ENCODE measurements around the gene CD9.

Gene CD9

GRCh38 chr12:6266971-6267721 is 66.9 kb downstream of the CD9 start:
- DNase-seq (ENCODE audit: low read depth) = no peak
- no peak overlapping the region for H3K4me3 ChIP-seq (ENCODE audit: low read depth, low read length)
- no peak for TF ChIP-seq CTCF (conservative IDR thresholded peaks at IDR 0.05; ENCODE audit: low read depth, low read length)

GRCh38 chr12:6268484-6269157 is 68.4 kb downstream of the CD9 start:
- H3K4me3 ChIP-seq (ENCODE audit: low read depth, low read length) = no peak overlapping the region
- no peak for TF ChIP-seq CTCF (conservative IDR thresholded peaks at IDR 0.05; ENCODE audit: low read depth, low read length)
- DNase-seq (ENCODE audit: low read depth) = no peak

- DNase-seq (ENCODE audit: low read depth) = no peak
- no peak overlapping the region for H3K4me3 ChIP-seq (ENCODE audit: low read depth, low read length)
- no peak for TF ChIP-seq CTCF (conservative IDR thresholded peaks at IDR 0.05; ENCODE audit: low read depth, low read length)
Measured at GRCh38 chr12:6269986-6270385, 69.8 kb downstream of the CD9 start.

- DNase-seq (ENCODE audit: low read depth) = no peak
- TF ChIP-seq CTCF (conservative IDR thresholded peaks at IDR 0.05; ENCODE audit: low read depth, low read length) = no peak
- H3K4me3 ChIP-seq (ENCODE audit: low read depth, low read length) = no peak overlapping the region
Measured at GRCh38 chr12:6271281-6271680, 71.1 kb downstream of the CD9 start.

- no peak overlapping the region for H3K4me3 ChIP-seq (ENCODE audit: low read depth, low read length)
- no peak for DNase-seq (ENCODE audit: low read depth)
- no peak for TF ChIP-seq CTCF (conservative IDR thresholded peaks at IDR 0.05; ENCODE audit: low read depth, low read length)
Measured at GRCh38 chr12:6272300-6273204, 72.4 kb downstream of the CD9 start.

GRCh38 chr12:6273205-6273540 is 73.0 kb downstream of the CD9 start:
- H3K4me3 ChIP-seq (ENCODE audit: low read depth, low read length) = no peak overlapping the region
- DNase-seq (ENCODE audit: low read depth) = no peak

More at GRCh38 chr12:6273205-6273540, 73.0 kb downstream of the CD9 start:
- TF ChIP-seq CTCF (conservative IDR thresholded peaks at IDR 0.05; ENCODE audit: low read depth, low read length) = no peak
